HG02623 (cell line): ENCODE measurements around the gene RAB1A.

ENCODE experiments used
- ATAC-seq: cut with Tn5 transposase; IDR thresholded peaks from one replicate; pipeline ENCODE4 v1.9.1; 2021; ENCODE audit warnings: moderate library complexity; ENCODE audit not compliant: unreplicated experiment

Gene RAB1A

GRCh38 chr2:65062843-65063825 is 66.8 kb downstream of the RAB1A start:
- no peak for ATAC-seq

- no peak for ATAC-seq
Measured at GRCh38 chr2:65061910-65062339, 68.0 kb downstream of the RAB1A start.

GRCh38 chr2:65061146-65061909 is 68.6 kb downstream of the RAB1A start:
- ATAC-seq, result no peak

- no peak for ATAC-seq
Measured at GRCh38 chr2:65059071-65059470, 70.8 kb downstream of the RAB1A start.

- no peak for ATAC-seq
Measured at GRCh38 chr2:65057391-65058052, 72.4 kb downstream of the RAB1A start.

GRCh38 chr2:65057054-65057375 is 72.9 kb downstream of the RAB1A start:
- ATAC-seq, result no peak

GRCh38 chr2:65056215-65057053 is 73.5 kb downstream of the RAB1A start, which contains the start of gene CEP68:
Gene CEP68 (plus strand): TSS chr2:65056416. CDS start chr2:65069445, 13,029 bp downstream.
- ATAC-seq, result peak; percentile 81

GRCh38 chr2:65055422-65056214 is 74.3 kb downstream of the RAB1A start:
- ATAC-seq, result peak; percentile 26

- ATAC-seq, result no peak
Measured at GRCh38 chr2:65054749-65055421, 75.0 kb downstream of the RAB1A start.

GRCh38 chr2:65053199-65053598 is 76.7 kb downstream of the RAB1A start:
- peak; percentile 43 for ATAC-seq

GRCh38 chr2:65050931-65051330 is 79.0 kb downstream of the RAB1A start:
- ATAC-seq, result no peak

- no peak for ATAC-seq
Measured at GRCh38 chr2:65049010-65049639, 80.8 kb downstream of the RAB1A start.

- no peak for ATAC-seq
Measured at GRCh38 chr2:65046633-65047407, 83.1 kb downstream of the RAB1A start.

- no peak for ATAC-seq
Measured at GRCh38 chr2:65045651-65046050, 84.3 kb downstream of the RAB1A start.

- ATAC-seq, result no peak
Measured at GRCh38 chr2:65044097-65044735, 85.7 kb downstream of the RAB1A start.

- ATAC-seq, result no peak
Measured at GRCh38 chr2:65043001-65043400, 86.9 kb downstream of the RAB1A start.
